H7 (cell line): ENCODE data around the gene FBXW7. TPM values are rescaled to one million over a fixed set of nuclear protein-coding genes. Genes with fewer than 3 reads are reported as not detected.

Source experiments
- DNase-seq: peaks from one replicate; pipeline ENCODE4 v3.0.0; 2012
- H3K27me3 ChIP-seq: 2 replicates; pipeline ENCODE4 v1.6.0; 2011; ENCODE audit warnings: mild to moderate bottlenecking, low read length; ENCODE audit not compliant: control insufficient read depth, insufficient read depth
- H3K36me3 ChIP-seq: replicated peaks from 2 replicates; pipeline ENCODE4 v1.5.1; 2011; ENCODE audit warnings: low read length; ENCODE audit not compliant: control insufficient read depth, insufficient read depth
- H3K4me3 ChIP-seq: 2 replicates; pipeline ENCODE4 v1.5.1; 2011; ENCODE audit warnings: low read depth, mild to moderate bottlenecking, control low read depth, low read length, moderate library complexity; ENCODE audit not compliant: insufficient read depth
- total RNA-seq: library from RNA; depleted of rRNA; stranded (reverse); fragments of >200 nt; shearing (Covaris generic); gene quantifications from 2 replicates; pipeline ENCODE4 v1.2.3, GENCODE V29; 2014

The FBXW7 gene
- total RNA-seq, 1 experiment from 2014 or later = 12.7 TPM

- no peak for DNase-seq
- H3K27me3 ChIP-seq = no peaks in the 10 kb centered on the region
- H3K36me3 ChIP-seq = no peaks in the 10 kb centered on the region
- H3K4me3 ChIP-seq = no peak overlapping the region
These were observed 107.9 kb downstream of the FBXW7 start for GRCh38 chr4:152427981-152428380.

- Histone ChIP-seq H3K36me3 (no peaks in the 10 kb centered on the region), H3K27me3 (no peaks in the 10 kb centered on the region), H3K4me3 (no peak overlapping the region)
- no peak for DNase-seq
These were observed 110.9 kb downstream of the FBXW7 start for GRCh38 chr4:152424977-152425376.

- Histone ChIP-seq H3K27me3 (no peaks in the 10 kb centered on the region), H3K36me3 (no peaks in the 10 kb centered on the region), H3K4me3 (no peak overlapping the region)
- DNase-seq = no peak
These were observed 111.5 kb downstream of the FBXW7 start for GRCh38 chr4:152424396-152424795.

- Histone ChIP-seq H3K36me3 (no peaks in the 10 kb centered on the region), H3K4me3 (no peak overlapping the region), H3K27me3 (no peaks in the 10 kb centered on the region)
- DNase-seq = no peak
These were observed 113.0 kb downstream of the FBXW7 start for GRCh38 chr4:152422817-152423320.

- H3K36me3 ChIP-seq = no peaks in the 10 kb centered on the region
- no peak overlapping the region for H3K4me3 ChIP-seq
- DNase-seq = no peak
- no peaks in the 10 kb centered on the region for H3K27me3 ChIP-seq
These were observed 114.3 kb downstream of the FBXW7 start for GRCh38 chr4:152421576-152421975.

GRCh38 chr4:152419809-152420208 is 116.1 kb downstream of the FBXW7 start:
- DNase-seq = no peak
- Histone ChIP-seq H3K27me3 (no peaks in the 10 kb centered on the region), H3K4me3 (no peak overlapping the region), H3K36me3 (no peaks in the 10 kb centered on the region)

GRCh38 chr4:152417673-152418072 is 118.2 kb downstream of the FBXW7 start:
- H3K27me3 ChIP-seq = no peaks in the 10 kb centered on the region
- no peak for DNase-seq
- H3K36me3 ChIP-seq = no peaks in the 10 kb centered on the region
- no peak overlapping the region for H3K4me3 ChIP-seq

GRCh38 chr4:152415980-152416379 is 119.9 kb downstream of the FBXW7 start:
- H3K27me3 ChIP-seq = no peaks in the 10 kb centered on the region
- no peak for DNase-seq
- no peak overlapping the region for H3K4me3 ChIP-seq
- no peaks in the 10 kb centered on the region for H3K36me3 ChIP-seq

- H3K36me3 ChIP-seq = no peaks in the 10 kb centered on the region
- H3K27me3 ChIP-seq = no peaks in the 10 kb centered on the region
- peak; percentile 8 for DNase-seq
- no peak overlapping the region for H3K4me3 ChIP-seq
These were observed 127.2 kb downstream of the FBXW7 start for GRCh38 chr4:152408514-152409327.

GRCh38 chr4:152401424-152401823 is 134.5 kb downstream of the FBXW7 start:
- no peak for DNase-seq
- no peaks in the 10 kb centered on the region for H3K36me3 ChIP-seq
- H3K4me3 ChIP-seq = no peak overlapping the region
- H3K27me3 ChIP-seq = no peaks in the 10 kb centered on the region

- no peaks in the 10 kb centered on the region for H3K27me3 ChIP-seq
These were observed 136.6 kb downstream of the FBXW7 start for GRCh38 chr4:152399246-152399645.

GRCh38 chr4:152398060-152398459 is 137.8 kb downstream of the FBXW7 start:
- DNase-seq = peak; percentile 3
- no peaks in the 10 kb centered on the region for H3K27me3 ChIP-seq

More at GRCh38 chr4:152399246-152399645, 136.6 kb downstream of the FBXW7 start:
- DNase-seq = no peak
- H3K36me3 ChIP-seq = no peaks in the 10 kb centered on the region
- H3K4me3 ChIP-seq = no peak overlapping the region

GRCh38 chr4:152394791-152395190 is 141.1 kb downstream of the FBXW7 start:
- Histone ChIP-seq H3K27me3 (no peaks in the 10 kb centered on the region), H3K36me3 (no peaks in the 10 kb centered on the region), H3K4me3 (no peak overlapping the region)
- no peak for DNase-seq

More at GRCh38 chr4:152398060-152398459, 137.8 kb downstream of the FBXW7 start:
- H3K36me3 ChIP-seq = no peaks in the 10 kb centered on the region
- no peak overlapping the region for H3K4me3 ChIP-seq

- no peak for DNase-seq
- Histone ChIP-seq H3K4me3 (no peak overlapping the region), H3K36me3 (no peaks in the 10 kb centered on the region), H3K27me3 (no peaks in the 10 kb centered on the region)
These were observed 143.8 kb downstream of the FBXW7 start for GRCh38 chr4:152392079-152392478.

GRCh38 chr4:152390216-152390615 is 145.7 kb downstream of the FBXW7 start:
- Histone ChIP-seq H3K4me3 (no peak overlapping the region), H3K27me3 (no peaks in the 10 kb centered on the region), H3K36me3 (no peaks in the 10 kb centered on the region)
- no peak for DNase-seq
